ENCODE results near the gene MRPL23. TPM values are rescaled to one million over a fixed set of nuclear protein-coding genes. Genes with fewer than 3 reads are reported as not detected.

Gene MRPL23
- total and polyA plus RNA-seq, 2 donors (not counting 3 experiments of a cell fraction or from before 2014, with no cell fraction given) = 72.7 to 222 TPM

DNA sequence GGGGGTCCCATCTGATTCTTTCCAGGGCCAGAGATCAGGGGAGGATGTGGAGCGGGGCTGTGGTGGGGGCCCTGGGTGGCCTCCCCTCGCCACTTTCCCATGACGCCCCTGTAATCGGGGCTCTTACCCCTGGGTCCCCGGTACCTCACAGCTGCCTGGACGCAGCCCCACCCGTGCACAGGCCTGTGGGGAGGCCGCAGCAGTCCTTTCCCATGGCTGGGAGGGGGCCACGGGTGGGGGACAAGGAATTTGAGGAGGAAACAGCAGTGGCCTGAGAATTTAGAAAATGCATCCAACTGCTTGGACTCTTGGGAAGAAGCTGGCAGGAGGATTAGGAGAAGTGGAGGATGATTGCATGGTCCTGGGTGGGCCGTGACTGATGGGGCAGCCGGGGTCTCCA lies 32.5 kb downstream of the MRPL23 start:
- H3K9ac ChIP-seq (replicated peaks; ENCODE audit: extremely low read depth, insufficient read depth, low read length) = no peak overlapping the region
- H3K4me3 ChIP-seq (replicated peaks in 1 of 3; ENCODE audit: insufficient read depth in 1 of 3, low read depth in 1 of 3, low read length in 3 of 3) = no peak overlapping the region
- no peaks in the 10 kb centered on the region for H3K36me3 ChIP-seq (ENCODE audit: control insufficient read depth in 2 of 2, extremely low read depth in 1 of 2, insufficient read depth in 2 of 2, low read length in 2 of 2)
- H3K9me3 ChIP-seq (replicated peaks; ENCODE audit: control insufficient read depth, insufficient read depth, low read length) = no peaks in the 10 kb centered on the region
- no peaks in the 10 kb centered on the region for H3K27me3 ChIP-seq (ENCODE audit: control insufficient read depth in 2 of 2, insufficient read depth in 2 of 2, low read length in 2 of 2)
- ChIA-PET POLR2A (no interaction called here), CTCF (interaction anchor here (0.9 to 1.0 kb wide), 2 partner anchors 103 to 172 kb away, joined by 3 read pairs; no protein-coding TSS in a partner anchor)
- no peaks in the 10 kb centered on the region for H3K79me2 ChIP-seq (ENCODE audit: control insufficient read depth, insufficient read depth, low read length)
- H4K20me1 ChIP-seq (replicated peaks; ENCODE audit: control insufficient read depth, extremely low read depth, insufficient read depth, low read length) = no peaks in the 10 kb centered on the region
- intact Hi-C loops (cut with micrococcal nuclease) = no loop called here
- TF ChIP-seq POLR2A (IDR thresholded peaks at IDR 0.05; ENCODE audit: low read depth, low read length) = no peak
- no peak for TF ChIP-seq MYC (IDR thresholded peaks at IDR 0.05; ENCODE audit: low read depth, low read length)
- no peak overlapping the region for H3K27ac ChIP-seq (ENCODE audit: insufficient read depth, low read depth, low read length)
- H3K4me2 ChIP-seq (ENCODE audit: insufficient read depth, low read length) = no peak overlapping the region
- no TSS peak for BruUV-seq (replicated peaks)
- H3K4me1 ChIP-seq (ENCODE audit: control insufficient read depth, extremely low read depth, insufficient read depth, low read length) = no peaks in the 10 kb centered on the region
- H2AFZ ChIP-seq (ENCODE audit: low read depth, low read length) = no peak overlapping the region
- no peaks in the 10 kb centered on the region for H3K9me1 ChIP-seq (replicated peaks; ENCODE audit: control insufficient read depth, extremely low read depth, insufficient read depth, low read length)
- no peak for DNase-seq (ENCODE audit: low read depth, low spot score)
- no peak for FAIRE-seq
- dilution Hi-C loops (cut with MboI; ENCODE audit: extremely low pct_ligation_motif_present, low sequenced_read_pairs) = no loop called here

DNA sequence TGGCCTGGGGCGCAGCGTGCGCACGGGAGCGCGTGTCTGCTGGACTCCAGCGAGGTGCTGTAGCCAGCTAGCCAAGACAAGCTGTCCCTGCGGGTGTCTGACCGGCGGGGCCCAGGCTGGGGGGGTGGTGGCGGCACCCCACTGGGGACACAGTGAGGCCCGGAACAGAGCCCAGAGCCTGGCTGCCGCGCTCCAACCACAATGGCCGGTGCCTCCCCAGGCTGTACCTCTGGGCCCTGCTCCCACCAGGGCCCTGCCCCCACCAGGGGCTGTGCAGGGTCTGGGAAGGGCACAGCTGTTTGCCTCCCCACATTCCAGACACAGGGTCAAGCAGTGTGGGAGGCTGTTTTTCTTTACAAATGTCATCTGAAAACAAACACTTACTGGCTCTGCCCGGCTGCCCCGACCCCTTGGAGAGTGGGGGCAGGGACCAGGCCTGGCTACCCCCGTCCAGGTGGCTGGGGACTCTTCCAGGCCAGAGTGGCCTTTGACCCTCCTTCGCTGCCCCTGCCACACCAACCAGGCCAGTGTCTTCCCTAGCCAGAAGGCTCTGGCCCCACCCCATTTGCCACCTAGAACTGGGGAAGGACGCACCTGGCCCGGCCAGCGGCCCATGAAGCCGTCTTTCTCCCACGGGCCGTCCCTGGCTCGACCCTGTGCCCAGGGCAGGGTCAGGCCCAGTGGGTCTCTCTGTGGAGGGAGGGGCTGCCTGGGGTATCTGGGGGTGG lies 35.9 kb downstream of the MRPL23 start:
- Histone ChIP-seq H4K20me1 (replicated peaks; ENCODE audit: control insufficient read depth, extremely low read depth, insufficient read depth, low read length) (no peaks in the 10 kb centered on the region), H3K4me2 (ENCODE audit: insufficient read depth, low read length) (no peak overlapping the region), H3K36me3 (ENCODE audit: control insufficient read depth in 2 of 2, extremely low read depth in 1 of 2, insufficient read depth in 2 of 2, low read length in 2 of 2) (no peaks in the 10 kb centered on the region), H3K79me2 (ENCODE audit: control insufficient read depth, insufficient read depth, low read length) (no peaks in the 10 kb centered on the region), H3K4me3 (replicated peaks in 1 of 3; ENCODE audit: insufficient read depth in 1 of 3, low read depth in 1 of 3, low read length in 3 of 3) (no peak overlapping the region), H3K9ac (replicated peaks; ENCODE audit: extremely low read depth, insufficient read depth, low read length) (no peak overlapping the region), H3K27ac (ENCODE audit: insufficient read depth, low read depth, low read length) (no peak overlapping the region), H3K9me1 (replicated peaks; ENCODE audit: control insufficient read depth, extremely low read depth, insufficient read depth, low read length) (no peaks in the 10 kb centered on the region), H3K4me1 (ENCODE audit: control insufficient read depth, extremely low read depth, insufficient read depth, low read length) (no peaks in the 10 kb centered on the region), H3K9me3 (replicated peaks; ENCODE audit: control insufficient read depth, insufficient read depth, low read length) (no peaks in the 10 kb centered on the region), H2AFZ (ENCODE audit: low read depth, low read length) (no peak overlapping the region), H3K27me3 (ENCODE audit: control insufficient read depth in 2 of 2, insufficient read depth in 2 of 2, low read length in 2 of 2) (no peaks in the 10 kb centered on the region)
- FAIRE-seq (no peak), DNase-seq (ENCODE audit: low read depth, low spot score) (no peak)
- POLR2A ChIA-PET = no interaction called here
- intact Hi-C loops (cut with micrococcal nuclease) = no loop called here
- TF ChIP-seq EZH2 (IDR thresholded peaks at IDR 0.05; ENCODE audit: borderline replicate concordance, low read depth, low read length, severe bottlenecking) (no peak), MYC (IDR thresholded peaks at IDR 0.05; ENCODE audit: low read depth, low read length) (no peak), FOS (IDR thresholded peaks at IDR 0.05; ENCODE audit: borderline replicate concordance, insufficient read depth, low read length) (no peak), JUN (IDR thresholded peaks at IDR 0.05; ENCODE audit: borderline replicate concordance, insufficient read depth, insufficient read length, low read depth) (no peak), POLR2A (IDR thresholded peaks at IDR 0.05; ENCODE audit: low read depth, low read length) (no peak), CTCF (IDR thresholded peaks at IDR 0.05; ENCODE audit: extremely low read depth in 1 of 2, insufficient read depth in 1 of 2, low read depth in 1 of 2, low read length in 2 of 2) (no peak), POLR2AphosphoS5 (IDR thresholded peaks at IDR 0.05; ENCODE audit: insufficient read depth, low read depth, low read length) (no peak), GATA2 (IDR thresholded peaks at IDR 0.05; ENCODE audit: insufficient read depth, insufficient read length, low read depth, low read length) (no peak)
- TF ChIP-seq, protein P1, sequence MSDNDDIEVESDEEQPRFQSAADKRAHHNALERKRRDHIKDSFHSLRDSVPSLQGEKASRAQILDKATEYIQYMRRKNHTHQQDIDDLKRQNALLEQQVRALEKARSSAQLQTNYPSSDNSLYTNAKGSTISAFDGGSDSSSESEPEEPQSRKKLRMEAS (IDR thresholded peaks at IDR 0.05; ENCODE audit: insufficient read depth, insufficient read length) = no peak
- dilution Hi-C loops (cut with MboI; ENCODE audit: extremely low pct_ligation_motif_present, low sequenced_read_pairs) = no loop called here
- BruUV-seq (replicated peaks) = no TSS peak
- CTCF ChIA-PET = interaction anchor here (1.3 kb wide), 1 partner anchor 101 kb away, joined by 4 read pairs; no protein-coding TSS in a partner anchor
